Stimulated activated CD4-positive, alpha-beta T cell treated with anti-CD3 and anti-CD28 coated beads, Interleukin-1b, Interleukin-23, amount 100 ng/mL, for 24 hours (primary cell): ENCODE data around the gene WSCD1.

Experiments
- DNase-seq, 4 experiments: peaks; one replicate each; pipeline ENCODE4 v3.0.0-alpha.2; 2020; ENCODE audit warnings: low read depth in 4 of 4, low spot score in 1 of 4

The WSCD1 gene

DNA sequence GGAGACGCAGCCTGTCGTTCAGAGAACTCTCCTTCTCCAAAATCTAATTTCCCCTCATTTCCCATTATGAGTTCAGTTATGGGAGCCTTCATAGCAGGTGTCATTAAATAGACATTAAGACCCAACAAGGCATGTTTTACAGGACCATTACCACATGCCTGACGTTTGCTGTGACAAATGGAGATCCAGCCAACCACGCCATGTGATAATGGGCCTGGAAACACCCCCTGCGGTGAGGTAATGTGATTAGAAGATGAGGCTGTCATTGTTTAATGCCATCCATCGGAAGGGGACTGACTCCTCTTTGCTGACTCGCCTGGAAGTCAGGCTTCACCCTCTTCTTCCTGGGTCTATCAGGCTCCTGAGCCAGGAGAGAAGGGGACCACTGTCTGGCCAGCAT, 76.9 kb downstream of the WSCD1 start:
- no peak for DNase-seq

DNA sequence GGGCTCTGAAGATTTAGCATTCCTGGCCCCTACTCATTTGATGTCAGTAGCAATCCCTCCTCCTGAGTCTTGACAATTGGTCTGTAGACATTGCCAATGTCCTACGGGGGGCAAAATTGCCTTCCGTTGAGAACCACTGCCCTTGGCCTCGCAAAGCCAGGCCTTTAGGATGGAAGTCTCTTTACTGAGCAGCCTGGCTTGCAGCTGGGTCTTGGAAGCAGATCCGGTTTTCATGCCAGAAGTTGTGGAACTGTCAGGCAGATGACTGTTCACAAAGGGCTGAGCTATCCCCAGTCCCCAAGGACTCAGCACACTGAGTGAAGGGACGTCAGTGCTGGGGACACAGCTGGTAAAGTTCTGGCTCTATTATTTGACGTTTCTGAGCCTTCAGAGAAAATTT, 83.2 kb downstream of the WSCD1 start:
- no peak for DNase-seq

DNA sequence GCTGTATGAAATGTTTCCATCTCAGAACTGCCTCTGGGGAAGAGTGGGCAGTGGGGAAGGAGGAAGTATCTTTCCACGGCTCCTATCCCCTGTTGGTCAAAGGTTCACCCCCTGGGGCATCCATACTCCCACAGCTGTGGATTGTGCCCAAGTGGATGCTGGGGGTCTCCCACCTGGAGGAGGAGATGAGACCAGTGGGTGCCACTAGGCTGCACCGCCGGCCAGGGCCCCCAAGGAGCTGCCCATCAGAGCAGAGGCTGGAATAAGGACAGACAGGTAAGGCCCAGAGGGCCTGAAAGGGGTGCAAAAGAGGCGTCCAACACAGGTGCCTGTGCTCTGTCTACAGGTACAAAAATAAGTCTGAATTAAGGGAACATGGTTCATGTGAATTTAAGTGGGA, 87.5 kb downstream of the WSCD1 start:
- DNase-seq, result no peak

DNA sequence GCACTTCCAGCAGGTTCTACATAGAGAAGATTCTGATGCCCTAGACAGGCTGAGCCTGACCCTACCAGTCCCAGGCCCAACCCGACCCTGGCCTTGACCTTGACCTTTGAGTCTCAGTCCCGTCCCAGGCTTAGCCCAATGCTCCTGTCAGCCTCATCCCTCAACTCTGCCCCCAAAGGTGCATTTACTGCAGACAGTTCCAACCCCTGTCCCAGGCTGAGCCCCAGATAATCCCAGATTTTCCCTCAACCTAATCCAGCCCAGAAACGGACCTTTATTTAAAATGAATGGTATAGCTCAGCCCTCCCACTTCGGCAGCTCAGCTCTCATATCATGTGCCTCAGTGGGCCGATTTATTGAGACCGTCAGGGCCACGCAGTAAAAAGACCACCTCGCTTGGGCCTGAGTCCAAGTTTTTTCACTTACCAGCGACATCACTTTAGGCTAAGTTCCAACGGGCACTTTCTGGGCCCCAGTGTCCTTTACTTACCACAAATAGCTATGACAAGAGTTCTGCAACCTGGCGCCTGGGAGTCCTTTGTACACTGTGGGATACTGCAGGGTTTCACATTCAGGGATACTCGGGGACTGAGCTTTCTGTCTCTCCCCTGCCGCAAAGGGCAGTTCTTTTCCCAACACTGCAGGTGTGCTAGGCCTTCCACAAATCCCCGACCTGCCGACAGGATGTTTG, 89.5 kb downstream of the WSCD1 start:
- DNase-seq, result no peak

DNA sequence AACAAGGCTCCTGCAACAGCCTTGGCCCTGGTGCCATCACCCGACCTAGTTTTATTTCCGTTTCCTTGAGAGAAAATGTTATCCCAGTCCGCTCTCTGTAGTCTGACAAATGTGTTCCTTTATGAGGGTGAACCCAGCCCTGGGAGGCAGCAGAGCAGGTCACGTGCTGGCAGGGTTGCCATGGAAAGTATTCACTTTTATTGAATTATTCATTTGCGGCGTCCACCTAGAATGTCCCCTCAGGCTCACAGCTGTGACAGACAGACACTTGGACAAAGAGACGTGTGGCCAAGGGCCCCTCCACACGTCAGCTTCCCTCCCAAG, 90.0 kb downstream of the WSCD1 start:
- DNase-seq, result no peak

DNA sequence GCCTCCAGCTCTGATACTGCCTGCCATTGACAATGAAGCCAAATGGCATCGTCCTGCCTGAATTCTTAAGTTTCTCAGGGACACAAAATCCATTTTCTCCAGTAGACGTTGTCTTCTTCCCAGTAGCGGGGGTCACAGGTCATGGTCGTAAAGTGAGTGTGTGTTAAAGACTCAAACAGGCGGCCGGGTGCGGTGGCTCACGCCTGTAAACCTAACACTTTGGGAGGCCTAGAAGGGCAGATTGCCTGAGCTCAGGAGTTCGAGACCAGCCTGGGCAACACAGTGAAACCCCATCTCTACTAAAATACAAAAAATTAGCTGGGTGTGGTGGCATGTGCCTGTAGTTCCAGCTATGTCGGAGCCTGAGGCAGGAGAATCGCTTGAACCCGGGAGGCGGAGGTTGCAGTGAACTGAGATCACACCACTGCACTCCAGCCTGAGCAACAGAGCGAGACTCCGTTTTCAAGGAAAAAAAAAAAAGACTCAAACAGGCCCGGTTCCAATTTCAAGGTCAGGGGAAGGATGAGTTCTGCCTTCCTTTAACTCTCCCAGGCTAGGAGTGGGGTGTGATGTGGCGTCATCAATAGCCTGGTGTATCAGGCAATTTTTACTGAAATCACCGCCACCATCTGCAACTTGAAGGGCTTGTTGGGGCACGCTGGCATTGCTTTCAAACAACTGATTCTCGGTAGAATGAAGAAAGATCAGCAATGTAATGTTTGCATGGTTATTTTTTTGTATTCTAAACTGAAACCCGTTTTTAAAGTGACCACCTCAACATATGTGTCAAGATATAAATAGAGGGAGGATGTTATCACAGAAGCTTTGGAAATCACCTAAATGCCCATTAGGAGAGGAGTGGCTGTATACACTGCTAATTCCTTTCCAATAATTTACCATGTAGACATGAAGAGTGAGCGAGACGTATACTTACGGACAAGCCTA, 91.0 kb downstream of the WSCD1 start:
- DNase-seq, result no peak

DNA sequence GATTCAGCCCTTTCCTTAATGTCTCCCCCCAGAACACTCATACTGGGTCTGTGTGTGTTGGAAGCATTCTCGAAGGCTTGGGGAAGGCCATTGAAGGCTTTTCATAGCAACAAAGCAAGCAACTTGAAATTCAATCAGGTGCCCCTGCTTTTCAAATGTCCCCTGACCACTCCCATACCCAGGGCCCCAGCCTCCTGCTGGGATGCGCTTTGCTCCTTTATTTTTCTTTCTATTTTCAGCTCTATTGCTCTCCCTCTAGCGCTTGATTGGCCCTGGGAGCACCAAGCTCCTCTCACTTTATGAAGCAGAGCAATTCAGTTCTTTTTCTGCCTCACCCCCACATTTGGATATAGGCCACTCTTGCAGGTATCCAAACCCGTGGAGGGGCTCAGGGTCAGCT, 92.0 kb downstream of the WSCD1 start:
- DNase-seq, result no peak

DNA sequence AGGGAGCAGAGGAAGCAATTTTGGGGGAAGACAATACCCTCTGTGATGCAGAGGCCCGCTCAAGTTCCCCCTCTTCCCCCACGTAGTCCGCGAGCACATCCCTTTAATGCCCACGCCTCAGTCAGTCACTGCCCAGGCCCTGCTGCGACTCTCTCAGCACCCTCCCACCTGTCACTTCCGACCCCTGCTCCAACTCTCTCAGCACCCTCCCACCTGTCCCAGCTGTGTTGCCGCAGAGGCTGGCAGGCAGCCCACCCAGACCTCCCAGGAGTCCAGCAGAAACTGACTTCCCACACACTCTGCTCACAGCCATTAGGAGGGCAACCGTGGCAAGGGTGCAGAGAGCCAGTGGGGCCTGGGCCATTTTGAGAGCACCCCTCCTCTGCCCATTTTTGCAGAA, 92.7 kb downstream of the WSCD1 start:
- DNase-seq, result no peak

DNA sequence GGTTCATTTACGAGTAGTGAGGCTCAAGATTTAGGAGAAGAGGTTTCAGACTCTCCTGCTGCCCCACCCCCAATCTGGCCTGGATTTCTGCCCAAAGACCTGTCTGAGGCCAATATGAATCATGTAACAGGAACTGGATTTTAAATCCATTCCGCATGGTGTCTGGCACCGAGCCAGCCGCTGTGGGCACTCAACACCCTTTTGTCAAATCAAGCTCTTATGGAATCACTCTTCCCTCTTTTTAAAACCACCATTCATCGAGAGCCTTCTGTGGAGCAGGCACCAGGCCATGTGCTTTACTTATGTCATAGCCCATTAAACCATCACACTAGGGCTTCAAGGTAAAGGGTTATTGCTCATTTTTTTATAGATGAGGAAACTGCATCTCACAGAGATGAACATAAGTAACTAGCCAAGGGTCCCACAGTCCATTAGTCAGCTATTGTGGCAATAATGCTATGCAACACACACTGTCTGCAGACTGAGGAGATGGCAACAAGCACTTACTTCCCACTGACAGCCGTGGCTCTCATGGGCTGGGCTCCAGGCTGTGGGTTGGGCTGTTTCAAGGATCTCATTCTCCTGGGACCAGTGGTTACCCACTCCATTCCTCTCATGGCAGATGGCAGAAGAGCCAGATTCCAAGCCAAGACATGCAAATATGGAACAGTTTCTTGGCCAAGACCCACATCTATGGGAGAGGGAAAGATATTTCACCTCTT, 93.6 kb downstream of the WSCD1 start:
- no peak for DNase-seq

DNA sequence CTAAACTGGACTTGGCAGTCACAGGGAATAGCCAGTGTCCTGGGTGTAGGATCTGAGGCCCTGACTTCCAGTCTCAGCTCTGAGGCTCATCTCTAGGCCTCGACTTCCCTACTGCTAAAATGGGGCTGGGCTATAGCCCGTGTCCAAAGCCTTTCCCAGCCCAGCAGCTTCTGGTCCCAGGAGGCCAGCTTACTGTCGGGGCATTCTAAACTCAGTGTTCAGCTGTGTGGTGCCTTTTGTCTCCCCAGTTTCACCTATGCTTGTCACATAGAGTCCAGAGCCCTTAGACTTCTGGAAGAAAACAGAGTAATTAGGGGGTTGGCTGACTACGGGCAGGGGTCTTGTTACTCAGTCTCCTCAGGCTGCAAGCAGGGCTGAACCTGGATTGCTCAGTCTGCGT, 94.8 kb downstream of the WSCD1 start:
- DNase-seq, result no peak

DNA sequence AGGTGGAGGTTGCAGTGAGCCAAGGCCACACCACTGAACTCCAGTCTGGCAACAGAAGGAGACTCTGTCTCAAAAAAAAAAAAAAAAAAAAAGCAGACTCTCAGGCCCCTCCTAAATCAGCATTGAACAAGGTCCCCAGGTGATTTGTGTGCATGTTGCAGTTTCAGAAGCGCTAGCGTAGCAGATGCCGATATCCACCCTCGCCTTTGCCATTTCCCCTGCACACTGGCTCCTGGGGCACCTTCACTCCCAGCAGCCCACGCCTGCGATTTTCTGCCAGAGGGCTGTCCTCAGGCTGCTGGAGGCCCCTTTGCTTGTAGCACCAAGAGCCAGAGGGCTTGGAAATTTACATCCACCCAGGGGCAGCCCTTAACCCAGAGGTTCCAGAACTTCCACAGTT, 95.6 kb downstream of the WSCD1 start:
- no peak for DNase-seq

DNA sequence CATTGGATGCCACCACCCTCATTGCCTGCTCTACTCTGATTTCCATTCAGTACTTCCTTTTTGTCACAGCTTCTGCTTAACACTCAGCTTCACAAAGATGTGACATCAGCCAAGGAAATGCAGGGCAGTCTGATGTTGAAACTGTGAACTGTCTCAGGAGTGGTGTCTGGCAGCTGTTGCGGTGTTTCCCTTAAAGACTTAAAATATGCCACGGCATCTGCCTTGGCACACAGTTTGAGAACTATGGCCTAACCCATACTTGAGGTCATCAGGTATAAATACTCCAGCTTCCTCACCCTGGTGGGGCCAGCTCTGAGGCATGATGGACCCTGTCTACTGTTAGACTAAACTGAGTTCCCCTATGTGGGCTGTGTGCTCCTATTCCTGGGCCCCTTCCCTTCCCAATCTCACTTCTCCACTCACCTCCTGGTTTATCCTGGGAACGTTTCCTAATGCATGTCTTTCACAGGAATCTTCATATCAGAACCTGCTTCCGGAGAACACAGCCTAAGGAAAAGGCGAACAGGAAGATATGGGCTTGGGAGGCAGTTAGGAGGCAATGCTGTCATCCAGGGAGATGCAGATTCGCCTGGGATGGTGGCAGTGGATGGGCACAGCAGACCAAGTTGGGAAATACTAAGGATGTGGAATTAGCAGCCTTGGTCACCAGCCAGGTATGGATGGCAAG, 96.5 kb downstream of the WSCD1 start:
- no peak for DNase-seq

DNA sequence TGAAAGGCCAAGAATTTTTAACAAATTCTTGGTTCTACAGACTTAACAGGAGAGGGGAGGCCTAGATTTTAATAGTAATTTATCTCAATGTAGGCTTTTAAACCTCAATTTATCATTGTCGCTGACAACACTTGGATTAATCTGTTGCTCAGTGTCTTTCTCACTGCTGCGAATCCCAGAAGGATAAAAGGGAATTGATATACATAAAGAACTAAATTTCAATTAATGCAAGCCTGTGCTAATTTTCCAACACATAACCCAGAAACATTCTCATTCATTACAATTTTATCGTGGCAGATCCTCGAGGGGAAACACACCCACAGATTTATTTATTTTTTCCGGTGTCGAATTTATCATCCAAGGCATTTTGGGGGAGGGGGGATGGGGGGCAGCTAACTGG, 98.1 kb downstream of the WSCD1 start:
- no peak for DNase-seq

DNA sequence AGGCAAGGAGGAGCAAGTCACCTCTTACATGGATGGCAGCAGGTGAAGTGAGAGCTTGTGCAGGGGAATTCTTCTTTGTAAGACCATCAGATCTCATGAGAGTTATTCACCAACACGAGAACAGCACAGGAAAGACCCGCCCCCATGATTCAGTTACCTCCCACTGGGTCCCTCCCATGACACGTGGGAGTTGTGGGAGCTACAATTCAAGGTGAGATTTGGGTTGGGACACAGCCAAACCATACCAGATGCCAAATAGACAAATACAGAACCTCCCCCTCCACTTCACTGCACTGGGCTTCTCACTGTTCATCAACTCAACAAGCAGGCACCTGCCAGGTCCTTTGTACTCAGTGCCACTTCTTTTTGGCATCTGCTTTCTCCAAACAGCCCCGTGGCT, 100.2 kb downstream of the WSCD1 start:
- no peak for DNase-seq

DNA sequence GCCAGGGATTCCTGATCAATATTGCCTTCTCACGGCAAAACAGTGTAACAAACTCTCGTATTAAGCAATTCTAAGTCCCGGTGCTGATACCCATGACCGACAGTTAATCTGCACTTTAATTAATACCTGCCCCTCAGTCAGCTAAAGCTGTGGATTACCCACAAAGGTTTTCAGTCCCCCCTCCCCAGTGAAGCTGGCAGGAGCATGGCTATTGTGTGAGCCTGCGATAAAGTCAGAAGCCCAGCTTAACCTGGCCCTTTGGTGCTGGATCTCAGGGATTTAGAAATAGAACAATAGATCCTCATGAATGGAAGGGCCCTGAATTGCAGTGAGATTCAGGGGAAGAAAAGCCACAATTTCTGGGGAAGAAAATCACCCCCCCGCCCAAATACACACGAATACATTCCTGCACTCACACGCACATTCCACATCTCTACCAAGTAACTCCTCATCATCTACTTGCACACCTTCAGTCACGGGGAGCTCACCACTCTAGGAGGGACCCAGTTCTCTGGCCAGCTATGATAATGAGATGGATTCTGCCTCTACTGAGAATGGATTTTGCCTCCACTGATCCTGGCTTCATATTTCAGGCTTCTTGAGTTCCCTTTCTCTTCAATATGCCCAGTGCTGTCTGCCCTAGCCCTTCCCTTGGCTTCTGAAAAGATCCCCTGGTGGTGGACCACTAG, 102.6 kb downstream of the WSCD1 start:
- no peak for DNase-seq

DNA sequence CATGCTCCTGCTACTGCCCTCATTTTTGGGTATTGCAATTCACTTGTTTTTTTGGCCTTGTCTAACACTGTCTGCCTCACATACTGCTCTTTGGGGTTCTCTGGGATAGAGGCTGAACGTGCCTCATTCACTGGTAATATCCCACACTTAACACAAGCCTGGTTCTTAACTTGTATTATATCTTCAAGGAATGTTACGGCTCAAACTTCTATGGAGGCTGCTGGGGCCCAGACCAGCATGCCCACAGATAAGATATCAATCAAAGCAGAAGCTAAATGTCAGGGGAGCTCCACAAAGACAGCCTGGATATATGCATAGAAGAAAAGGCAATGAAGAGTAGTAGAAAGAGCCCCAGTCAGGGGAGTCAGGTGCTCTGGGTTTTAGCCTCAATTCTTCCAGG, 103.5 kb downstream of the WSCD1 start:
- no peak for DNase-seq
